Measurements from ENCODE around the gene NR1H4. TPM values are rescaled to one million over a fixed set of nuclear protein-coding genes. Genes with fewer than 3 reads are reported as not detected.
"Not testable (repeated sequence)": the region's sequence is repeated elsewhere in the genome, so short reads cannot be mapped to it uniquely, and the experiment has no call there.

Gene NR1H4
- total RNA-seq, 1 donor, result under 0.01 TPM

- DNase-seq (ENCODE audit: low read depth), result no peak
- no peak for TF ChIP-seq CTCF (IDR thresholded peaks at IDR 0.05; ENCODE audit: insufficient read depth, low read depth, low read length)
- H3K4me3 ChIP-seq (ENCODE audit: low read depth, low read length), result no peak overlapping the region
Measured at GRCh38 chr12:100499416-100499815, 25.8 kb downstream of the NR1H4 start.

DNA sequence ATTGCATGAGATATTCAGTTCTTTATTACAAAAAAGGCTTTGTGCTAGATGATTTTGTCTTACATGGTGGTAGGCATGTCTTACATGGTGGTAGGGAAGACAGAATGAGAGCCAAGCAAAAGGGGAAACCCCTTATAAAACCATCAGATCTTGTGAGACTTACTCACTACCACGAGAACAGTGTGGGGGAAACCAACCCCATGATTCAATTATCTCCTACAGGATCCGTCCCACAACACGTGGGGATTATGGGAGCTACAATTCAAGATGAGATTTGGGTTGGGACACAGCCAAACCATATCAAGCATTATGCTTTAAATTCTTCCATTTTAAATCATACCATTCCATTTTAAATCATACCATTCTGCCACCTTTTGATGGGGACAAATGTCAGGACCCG lies 29.1 kb downstream of the NR1H4 start:
- DNase-seq (ENCODE audit: low read depth); H3K4me3 ChIP-seq (ENCODE audit: low read depth, low read length): not testable (repeated sequence)

GRCh38 chr12:100503228-100503628 lies 29.6 kb downstream of the NR1H4 start:
- TF ChIP-seq CTCF (IDR thresholded peaks at IDR 0.05; ENCODE audit: insufficient read depth, low read depth, low read length), result no peak
- DNase-seq (ENCODE audit: low read depth), result no peak
- no peak overlapping the region for H3K4me3 ChIP-seq (ENCODE audit: low read depth, low read length)

GRCh38 chr12:100504804-100505203 lies 31.1 kb downstream of the NR1H4 start:
- TF ChIP-seq CTCF (IDR thresholded peaks at IDR 0.05; ENCODE audit: insufficient read depth, low read depth, low read length), result no peak
- no peak for DNase-seq (ENCODE audit: low read depth)
- no peak overlapping the region for H3K4me3 ChIP-seq (ENCODE audit: low read depth, low read length)

- no peak for DNase-seq (ENCODE audit: low read depth)
- no peak for TF ChIP-seq CTCF (IDR thresholded peaks at IDR 0.05; ENCODE audit: insufficient read depth, low read depth, low read length)
- H3K4me3 ChIP-seq (ENCODE audit: low read depth, low read length), result no peak overlapping the region
Measured at GRCh38 chr12:100508751-100509150, 35.1 kb downstream of the NR1H4 start.

DNA sequence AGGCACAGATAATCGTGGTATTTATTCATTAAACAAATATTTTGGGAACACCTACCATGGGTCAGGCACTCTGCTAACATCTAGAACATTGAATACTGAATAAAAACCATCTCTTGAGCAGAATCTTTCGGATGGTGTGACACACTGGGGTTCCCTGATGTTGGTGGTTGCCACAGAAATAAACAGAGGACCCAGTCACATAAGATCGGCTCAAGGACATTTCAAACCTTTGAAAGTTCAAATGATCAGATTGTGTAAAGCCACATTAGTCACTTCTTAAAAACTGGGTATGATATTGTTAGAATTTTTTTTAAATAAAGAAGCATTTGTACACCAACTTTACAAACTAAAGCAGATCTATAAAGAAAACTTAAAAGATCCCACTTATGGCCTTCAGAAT lies 39.0 kb downstream of the NR1H4 start:
- no peak for DNase-seq (ENCODE audit: low read depth)
- H3K4me3 ChIP-seq (ENCODE audit: low read depth, low read length), result no peak overlapping the region
- TF ChIP-seq CTCF (IDR thresholded peaks at IDR 0.05; ENCODE audit: insufficient read depth, low read depth, low read length), result no peak

GRCh38 chr12:100515968-100516367 lies 42.3 kb downstream of the NR1H4 start:
- no peak overlapping the region for H3K4me3 ChIP-seq (ENCODE audit: low read depth, low read length)
- no peak for TF ChIP-seq CTCF (IDR thresholded peaks at IDR 0.05; ENCODE audit: insufficient read depth, low read depth, low read length)
- no peak for DNase-seq (ENCODE audit: low read depth)

All from fibroblast of villous mesenchyme (primary cell).